ENCODE measurements around the gene GMNN. TPM values are rescaled to one million over a fixed set of nuclear protein-coding genes. Genes with fewer than 3 reads are reported as not detected.

GMNN gene
- total RNA-seq, 6 experiments from 2014 or later, result 17.2 to 33.3 (median 27.4) TPM

DNA sequence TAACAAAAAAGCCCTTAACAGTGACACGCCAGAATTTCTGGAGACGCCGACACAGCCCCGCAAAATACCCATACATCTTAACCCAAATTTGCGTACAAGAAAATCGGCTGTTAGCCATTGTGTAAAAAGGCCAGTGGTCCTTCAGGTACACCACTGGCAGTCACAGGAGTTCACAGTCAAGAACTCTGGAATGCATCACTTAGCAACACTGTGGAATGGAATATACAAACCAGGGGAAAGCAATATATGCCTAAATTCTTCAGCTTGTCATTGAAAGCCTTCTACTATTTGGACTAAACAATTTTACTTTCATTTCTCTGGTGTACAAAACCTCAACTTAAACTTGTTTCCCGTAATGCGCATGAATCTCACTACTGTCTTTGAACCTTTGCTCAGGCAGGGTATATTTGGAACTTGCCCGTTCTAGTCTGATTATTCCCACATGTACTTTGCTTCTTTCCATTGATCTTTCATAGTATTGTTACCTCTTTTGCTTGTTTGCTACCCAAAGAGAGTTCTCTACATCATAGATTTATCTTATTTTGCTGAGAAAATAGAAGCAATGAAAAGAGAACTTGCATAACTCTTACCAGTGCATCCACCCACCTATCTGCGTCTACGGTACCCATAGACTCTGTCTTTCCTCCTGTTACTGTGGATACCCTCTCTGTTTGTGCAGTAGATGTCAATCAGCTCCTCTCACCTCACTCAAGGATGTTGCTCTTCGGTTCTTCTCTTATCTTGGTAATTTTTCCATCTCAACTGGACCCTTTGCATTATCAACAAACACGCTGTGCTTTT, 24.2 kb downstream of the GMNN start, which contains the start of gene ARMH2:
TSS of gene ARMH2 (minus strand) at position 178 of the 801 bp plus-strand sequence. CDS start at position 118, 60 bp downstream.
- Mint-ChIP-seq H3K27me3 (ENCODE audit: insufficient read depth) (no peaks in the 10 kb centered on the region; the same call in none of the 2 replicates), H3K27ac (no peak within 1 kb of the TSS), H3K36me3 (ENCODE audit: low read depth) (no peaks in the 10 kb centered on the region), H3K4me1 (ENCODE audit: low read depth) (peaks cover 34% of the 10 kb centered on the region), H3K9me3 (no peaks in the 10 kb centered on the region; the same call in 1 of the 2 replicates), H3K4me3 (no peak within 1 kb of the TSS)
- no peak for TF ChIP-seq CTCF (IDR thresholded peaks at IDR 0.05)
- DNase-seq, result no peak

DNA sequence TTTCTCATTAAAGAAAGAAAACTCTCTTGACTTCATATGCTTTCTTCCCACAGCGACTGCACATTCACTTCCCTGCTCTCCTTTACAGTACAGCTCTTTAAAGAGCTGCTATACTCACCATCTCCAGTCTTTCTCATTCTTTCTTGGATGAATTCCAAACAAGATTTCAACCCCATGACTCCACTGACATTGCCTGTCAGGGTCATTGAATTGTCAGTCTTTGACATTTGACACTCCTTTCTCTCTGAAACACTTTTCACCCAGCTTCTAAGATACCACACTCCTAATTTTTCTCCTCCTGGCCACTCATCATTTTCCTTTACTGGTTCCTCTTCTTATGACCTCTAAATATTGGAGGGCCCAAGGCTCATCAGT, 24.8 kb downstream of the GMNN start:
- no peaks in the 10 kb centered on the region; the same call in 1 of the 2 replicates for H3K9me3 Mint-ChIP-seq
- H3K4me1 Mint-ChIP-seq (ENCODE audit: low read depth), result peaks cover 34% of the 10 kb centered on the region
- no peak for TF ChIP-seq CTCF (IDR thresholded peaks at IDR 0.05)
- H3K27me3 Mint-ChIP-seq (ENCODE audit: insufficient read depth), result no peaks in the 10 kb centered on the region; the same call in none of the 2 replicates
- no peak overlapping the region for H3K4me3 Mint-ChIP-seq
- H3K36me3 Mint-ChIP-seq (ENCODE audit: low read depth), result no peaks in the 10 kb centered on the region
- DNase-seq, result no peak
- no peak overlapping the region for H3K27ac Mint-ChIP-seq

DNA sequence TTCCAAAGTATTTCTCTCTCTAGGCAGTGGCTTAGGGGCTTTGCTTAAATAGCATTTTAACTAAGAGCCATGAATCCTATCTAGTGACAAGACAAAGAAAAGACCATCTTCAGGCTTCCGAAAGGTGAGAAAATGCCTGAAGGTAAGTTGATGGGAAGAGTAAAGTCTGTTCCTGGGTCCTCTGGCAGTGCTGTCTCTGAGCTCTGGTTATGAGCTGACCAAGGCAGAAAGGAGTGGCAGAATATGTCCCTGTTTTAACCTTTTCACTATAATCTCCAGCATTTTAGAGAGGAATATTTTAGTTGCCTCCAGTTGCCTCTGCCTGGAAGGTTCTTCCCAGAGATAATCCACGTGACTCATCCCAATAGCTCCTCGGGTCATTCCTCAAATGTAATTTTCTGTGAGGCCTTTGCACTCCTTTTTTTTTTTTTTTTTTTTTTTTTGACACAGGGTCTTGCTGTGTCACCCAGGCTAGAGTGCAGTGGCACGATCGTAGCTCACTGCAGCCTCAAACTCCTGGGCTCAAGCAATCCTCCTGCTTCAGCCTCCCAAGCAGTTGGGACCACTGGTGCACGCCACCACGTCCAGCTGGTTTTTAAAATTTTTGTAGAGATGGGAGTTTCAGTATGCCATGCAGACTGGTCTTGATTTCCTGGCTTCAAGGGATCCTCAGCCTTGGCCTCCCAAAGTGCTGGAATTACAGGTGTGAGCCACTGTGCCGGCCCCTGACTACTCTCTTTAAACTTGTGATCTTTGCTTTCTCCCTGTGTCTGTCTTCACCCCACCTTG, 27.7 kb downstream of the GMNN start:
- Mint-ChIP-seq H3K36me3 (ENCODE audit: low read depth) (no peaks in the 10 kb centered on the region), H3K27me3 (ENCODE audit: insufficient read depth) (no peaks in the 10 kb centered on the region; the same call in none of the 2 replicates), H3K27ac (0 out of 2 replicates have a peak overlapping the region, but pooled peaks have one; percentile 34), H3K9me3 (no peaks in the 10 kb centered on the region), H3K4me3 (no peak overlapping the region; the same call in 1 of the 2 replicates), H3K4me1 (ENCODE audit: low read depth) (peaks cover 26% of the 10 kb centered on the region)
- peak; percentile 41 for DNase-seq
- TF ChIP-seq CTCF (IDR thresholded peaks at IDR 0.05), result no peak

DNA sequence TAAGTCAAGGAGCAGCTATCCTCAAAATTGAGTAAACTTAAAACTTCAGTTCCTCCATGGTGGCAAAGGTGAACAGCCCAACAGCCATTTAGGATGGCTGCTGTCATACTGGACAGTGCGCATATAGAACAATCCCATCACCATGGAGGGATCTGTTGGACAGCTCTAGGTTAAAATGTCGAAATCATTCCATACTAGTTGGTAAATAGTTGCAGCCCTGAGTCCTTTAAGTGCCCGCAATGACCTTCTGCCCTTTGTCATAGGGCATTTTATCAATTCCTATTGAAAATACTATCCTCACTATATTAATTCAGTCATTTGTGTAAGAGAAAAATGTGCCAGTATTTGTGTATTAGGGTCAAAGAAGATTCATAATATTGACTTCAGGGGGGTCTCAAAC, 32.8 kb downstream of the GMNN start:
- Mint-ChIP-seq H3K27me3 (ENCODE audit: insufficient read depth) (no peaks in the 10 kb centered on the region; the same call in none of the 2 replicates), H3K4me1 (ENCODE audit: low read depth) (peaks cover 7% of the 10 kb centered on the region), H3K27ac (no peak overlapping the region), H3K4me3 (no peak overlapping the region), H3K36me3 (ENCODE audit: low read depth) (no peaks in the 10 kb centered on the region; the same call in 1 of the 2 replicates), H3K9me3 (no peaks in the 10 kb centered on the region)
- no peak for DNase-seq
- TF ChIP-seq CTCF (IDR thresholded peaks at IDR 0.05), result no peak

- no peak for DNase-seq
- H3K4me1 Mint-ChIP-seq (ENCODE audit: low read depth), result no peaks in the 10 kb centered on the region
- H3K36me3 Mint-ChIP-seq (ENCODE audit: low read depth), result no peaks in the 10 kb centered on the region; the same call in 1 of the 2 replicates
- no peaks in the 10 kb centered on the region for H3K27me3 Mint-ChIP-seq (ENCODE audit: insufficient read depth)
- no peak for TF ChIP-seq CTCF (IDR thresholded peaks at IDR 0.05)
- H3K9me3 Mint-ChIP-seq, result no peaks in the 10 kb centered on the region
- H3K4me3 Mint-ChIP-seq, result no peak overlapping the region
- H3K27ac Mint-ChIP-seq, result no peak overlapping the region
These were observed 35.0 kb downstream of the GMNN start for GRCh38 chr6:24809728-24810127.

All from HFFc6 (cell line).